Endometrial microvascular endothelial cells (primary cell): Measurements from ENCODE around the gene GRM8. TPM values are rescaled to one million over a fixed set of nuclear protein-coding genes. Genes with fewer than 3 reads are reported as not detected.

Source experiments
- in situ Hi-C: cut with HindIII; loops from 2 replicates; pipeline ENCODE4 v1.10.0; 2017; ENCODE audit warnings: low sequenced_read_pairs, low pct_unique_long_range_greater_than_20kb; ENCODE audit errors: inconsistent ontology term
- total RNA-seq: library from RNA; depleted of rRNA; stranded (reverse); fragments of >200 nt; gene quantifications from one replicate; pipeline ENCODE4 v1.2.3, GENCODE V29; 2015; ENCODE audit errors: inconsistent ontology term

Gene GRM8
- total RNA-seq, 1 donor from 2014 or later = not detected

DNA sequence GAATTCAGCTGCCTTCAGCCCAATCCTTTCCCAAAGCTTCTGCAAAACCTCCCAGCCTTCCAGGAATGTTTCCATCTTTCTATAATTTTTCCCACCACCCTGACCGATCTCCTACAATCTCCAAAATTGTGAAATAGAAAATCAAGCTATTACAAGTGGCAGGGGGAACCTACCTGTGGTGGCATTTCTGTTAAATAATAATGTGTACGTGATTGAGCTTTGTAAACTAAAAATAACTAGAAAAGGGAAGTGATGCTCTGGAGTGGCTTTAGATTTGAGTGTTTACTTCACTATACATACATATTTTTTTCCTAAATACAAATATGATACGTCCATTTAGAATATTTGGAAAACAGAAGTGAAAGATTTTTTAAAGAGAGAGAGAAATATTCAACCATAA is 593.6 kb downstream of the GRM8 start:
- in situ Hi-C loops = no loop called here

DNA sequence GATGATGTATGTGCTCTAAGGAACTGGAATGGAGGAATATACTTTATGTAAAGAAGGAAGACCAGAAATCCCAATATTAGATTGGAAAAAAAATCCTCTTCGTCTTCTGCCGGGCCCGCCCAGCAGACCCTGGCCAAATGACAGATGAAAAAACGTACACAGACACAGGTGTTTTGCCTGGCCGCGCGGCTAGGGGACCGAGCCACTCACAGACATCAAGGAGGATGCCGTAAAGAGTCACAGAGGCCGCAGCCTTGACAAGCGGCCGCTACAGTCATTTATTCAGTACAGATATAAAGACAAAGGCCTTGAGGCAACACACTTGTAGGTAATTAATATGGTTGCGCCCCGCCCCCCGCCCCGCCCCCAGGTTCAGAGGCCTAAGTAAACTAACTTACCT is 594.1 kb downstream of the GRM8 start:
- in situ Hi-C loops = no loop called here

DNA sequence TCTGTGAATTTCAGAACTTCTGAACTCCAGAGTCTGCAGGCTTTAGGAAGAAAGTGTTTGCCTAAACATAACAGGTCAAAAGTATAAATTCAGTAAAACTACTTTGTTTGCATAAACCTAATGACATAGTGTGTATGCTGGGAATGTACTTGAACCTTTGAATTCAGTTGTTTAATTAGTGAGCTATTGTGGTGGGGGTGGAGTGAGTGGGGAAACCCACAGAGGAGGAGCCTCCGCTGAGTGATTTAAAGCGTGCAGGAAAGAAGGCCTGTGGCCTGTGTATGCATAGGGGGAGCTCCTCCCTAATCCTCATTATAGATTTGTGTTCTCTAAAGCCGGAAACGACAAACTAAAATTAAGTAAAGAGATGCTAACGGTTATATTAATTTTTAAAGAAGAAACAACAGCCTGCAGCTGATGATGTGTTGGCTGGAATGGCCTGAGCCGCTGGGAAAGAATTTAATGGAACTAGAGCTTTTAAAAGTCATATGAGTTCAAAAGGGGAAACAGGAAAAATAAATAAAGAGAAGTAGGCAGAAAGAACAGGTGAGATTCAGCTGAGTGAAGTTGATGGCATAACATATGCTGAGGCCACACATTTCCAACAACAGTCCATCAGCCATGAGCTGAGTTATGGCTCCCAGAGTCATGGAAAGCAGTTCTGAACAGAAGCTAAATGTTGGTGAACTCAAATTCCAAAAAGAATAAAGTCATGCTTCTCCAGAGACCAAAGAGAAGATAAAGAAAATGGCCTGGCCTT is 595.0 kb downstream of the GRM8 start:
- in situ Hi-C loops = no loop called here

DNA sequence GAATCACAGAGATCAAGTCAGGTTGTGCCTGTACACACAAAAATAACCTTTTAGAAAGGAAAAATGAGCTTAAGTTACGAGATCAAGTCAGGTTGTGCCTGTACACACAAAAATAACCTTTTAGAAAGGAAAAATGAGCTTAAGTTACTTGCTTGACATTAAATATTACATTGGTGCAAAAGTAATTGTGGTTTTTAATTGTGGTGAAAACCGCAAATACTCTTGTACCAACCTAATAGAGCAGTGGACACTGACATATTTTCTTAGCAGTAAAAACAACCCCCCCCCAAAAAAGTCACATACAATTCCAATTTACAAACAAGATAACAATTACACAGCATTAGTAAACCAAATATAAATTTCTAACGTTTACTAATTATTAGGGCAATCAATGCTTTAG is 595.6 kb downstream of the GRM8 start:
- in situ Hi-C loops = no loop called here

DNA sequence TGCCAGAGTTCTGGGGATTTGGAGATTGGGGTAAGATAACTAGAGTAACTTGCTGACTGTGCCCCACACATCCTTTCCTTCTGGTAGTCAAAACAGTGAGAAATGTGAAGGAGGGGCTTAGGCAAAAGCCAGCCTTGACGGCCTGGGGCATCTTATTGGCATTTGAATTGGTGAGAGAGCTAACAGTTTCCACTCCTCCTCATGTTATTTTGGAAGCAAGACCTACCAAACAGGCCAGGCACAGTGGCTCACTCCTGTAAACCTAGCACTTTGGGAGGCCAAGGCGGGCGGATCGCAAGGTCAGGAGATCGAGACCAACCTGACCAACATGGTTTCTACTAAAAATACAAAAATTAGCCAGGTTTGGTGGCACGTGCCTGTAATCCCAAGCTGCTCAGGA is 596.6 kb downstream of the GRM8 start:
- in situ Hi-C loops = no loop called here

DNA sequence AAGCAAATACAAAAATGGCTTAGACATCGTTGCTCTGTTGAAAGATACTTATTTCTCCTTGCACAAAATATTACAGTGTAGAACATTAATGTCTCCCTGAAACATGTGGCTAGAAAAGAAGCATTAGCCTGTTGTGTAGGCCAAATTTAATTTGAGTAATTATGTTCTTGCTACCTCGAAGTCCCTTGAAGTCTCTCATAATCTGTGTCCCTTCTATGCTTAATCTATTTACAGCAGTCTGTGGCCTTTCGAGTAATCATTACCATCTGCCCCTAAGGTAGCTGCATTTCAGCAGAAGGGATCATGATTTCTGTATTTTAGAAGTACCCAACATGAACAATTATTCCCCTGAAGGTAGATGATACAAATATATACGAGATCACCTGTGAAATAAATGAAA is 615.2 kb downstream of the GRM8 start:
- in situ Hi-C loops = no loop called here

DNA sequence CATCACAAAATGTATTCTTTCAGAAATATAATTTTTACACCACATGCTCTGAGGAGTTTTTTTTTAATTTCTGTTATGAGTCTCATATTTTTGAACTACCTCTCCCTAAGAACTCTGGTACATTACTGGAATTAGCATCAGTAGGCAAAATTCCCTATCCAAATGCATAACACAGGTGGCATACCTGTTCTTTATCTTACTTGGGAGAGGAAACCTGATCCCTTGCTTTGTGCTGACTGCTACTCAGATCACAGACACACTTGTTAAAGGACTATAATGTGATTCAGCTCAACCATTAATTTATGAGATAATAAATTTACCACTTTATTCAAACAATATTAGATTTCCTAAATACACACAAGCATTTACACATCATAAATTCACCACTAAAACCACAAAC is 617.2 kb downstream of the GRM8 start:
- in situ Hi-C loops = no loop called here

DNA sequence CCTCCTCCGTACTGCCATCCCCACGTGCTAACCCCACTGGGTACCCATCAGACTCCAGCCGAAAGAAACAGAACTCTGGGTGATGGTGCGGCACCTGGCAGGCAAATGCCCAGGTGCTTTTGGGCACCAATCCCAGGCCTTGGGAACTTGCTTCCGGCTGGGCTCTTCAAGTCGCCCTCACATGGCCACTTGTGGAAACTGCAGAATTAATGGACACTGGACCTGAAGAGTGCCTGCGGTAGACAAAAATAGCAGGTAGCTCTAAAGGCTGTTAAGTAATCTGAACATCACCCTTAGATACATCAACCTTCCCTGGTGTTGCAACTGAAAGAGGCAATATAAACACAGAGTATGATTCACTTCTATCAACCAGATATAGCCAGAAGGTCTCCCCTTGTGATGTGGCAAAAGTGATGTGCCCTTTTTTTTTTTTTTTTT is 644.4 kb downstream of the GRM8 start:
- in situ Hi-C loops = no loop called here

DNA sequence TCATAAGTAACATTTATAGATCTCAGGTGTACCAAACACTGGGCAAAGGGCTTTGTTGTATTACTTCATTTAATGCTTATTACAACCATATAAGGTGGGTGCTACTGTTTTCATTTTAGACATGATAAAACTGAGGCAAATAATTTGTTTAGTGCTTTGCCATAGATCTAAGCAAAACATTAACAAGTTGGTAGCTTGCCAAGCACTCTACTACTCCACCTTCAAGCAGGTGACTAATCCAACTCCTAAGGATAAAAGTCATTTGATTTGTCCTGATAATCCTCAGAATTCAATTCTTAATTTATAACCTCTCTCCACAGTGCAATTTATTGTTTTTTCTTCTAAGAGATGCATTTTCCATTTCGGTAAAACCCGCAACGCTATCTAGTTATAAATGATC is 646.4 kb downstream of the GRM8 start:
- in situ Hi-C loops = no loop called here

DNA sequence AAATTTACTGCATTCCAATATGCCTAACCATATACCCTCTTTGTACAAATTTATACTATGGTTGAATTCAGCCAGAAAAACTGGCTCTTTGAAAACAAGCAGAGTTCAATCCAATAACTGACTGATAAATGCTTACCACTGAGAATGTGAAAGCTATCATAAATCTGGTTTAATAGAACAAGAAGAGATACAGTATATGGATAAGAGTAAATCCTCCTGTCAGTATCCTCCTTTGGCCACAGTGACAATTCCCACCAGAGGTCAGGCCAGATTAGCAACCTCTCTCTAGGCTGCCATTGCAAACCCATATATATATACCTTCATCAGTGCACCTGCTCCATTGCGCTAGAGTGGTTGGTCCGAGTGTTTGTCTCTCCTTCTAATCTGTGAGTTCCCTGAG is 647.2 kb downstream of the GRM8 start:
- in situ Hi-C loops = no loop called here

DNA sequence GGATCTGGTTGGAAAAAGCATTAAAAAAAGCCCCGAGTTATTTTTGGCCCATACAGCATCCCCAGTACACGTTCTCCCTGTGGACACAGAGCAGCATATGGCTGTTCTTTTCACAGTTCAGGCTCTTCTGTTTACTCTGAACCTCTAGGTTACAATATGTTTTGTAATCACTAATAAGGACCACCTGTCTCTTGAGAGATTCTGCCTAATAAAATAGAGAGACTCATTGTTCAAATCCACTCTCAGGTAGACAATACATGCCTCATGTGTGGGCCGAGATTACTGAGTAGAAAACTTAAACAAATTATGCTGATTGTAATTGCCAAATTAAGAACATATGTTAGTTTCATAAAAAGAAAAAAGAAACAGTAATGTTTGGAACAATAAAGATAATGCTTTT is 647.7 kb downstream of the GRM8 start:
- in situ Hi-C loops = no loop called here

DNA sequence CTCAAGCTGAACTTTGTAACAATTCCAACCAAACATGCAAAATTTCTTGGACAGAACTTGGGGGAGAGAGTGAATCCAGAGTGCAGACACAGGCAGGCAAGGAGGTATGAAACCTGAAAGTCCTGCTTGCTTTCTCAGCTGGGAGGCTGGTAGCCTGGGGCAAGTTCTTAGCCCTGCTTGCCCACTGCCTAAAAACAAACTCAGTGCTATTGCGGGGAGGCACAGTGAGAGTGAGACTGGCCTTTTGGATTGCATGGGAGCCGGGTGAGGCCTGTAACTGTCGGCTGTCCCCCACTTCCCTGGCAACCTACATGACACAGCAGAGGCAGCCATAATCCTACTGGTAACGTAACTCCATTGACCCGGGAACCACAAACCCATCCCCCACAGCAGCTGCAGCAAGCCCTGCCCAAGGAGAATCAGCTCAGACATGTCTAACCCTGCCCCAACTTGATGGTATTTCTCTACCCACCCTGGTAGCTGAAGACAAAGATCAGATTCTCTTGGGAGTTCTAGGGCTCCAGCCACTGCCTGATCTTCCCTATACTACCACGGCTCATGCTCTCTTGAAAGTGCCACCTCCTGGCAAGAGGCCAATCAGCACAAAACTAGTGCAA is 663.6 kb downstream of the GRM8 start:
- in situ Hi-C loops = no loop called here

DNA sequence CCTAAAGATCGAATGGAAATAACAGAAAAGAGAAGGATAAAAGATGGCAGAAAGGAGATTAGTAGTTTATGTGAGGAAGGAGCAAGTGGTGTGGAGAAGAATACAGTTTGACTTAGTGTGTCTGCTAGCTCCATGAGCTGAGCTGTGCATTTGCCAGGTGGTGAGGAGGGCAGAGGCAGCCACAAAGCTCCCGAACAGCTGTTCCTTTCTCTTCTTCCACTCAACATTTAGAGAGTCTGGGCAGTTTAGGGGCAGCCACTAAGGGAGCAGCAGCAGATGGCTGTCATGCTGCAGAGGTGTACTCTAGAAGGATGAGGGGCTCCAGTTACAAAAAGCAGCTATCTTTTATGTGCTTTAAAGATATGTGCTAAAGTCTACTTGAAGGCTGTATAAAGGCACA is 674.4 kb downstream of the GRM8 start:
- in situ Hi-C loops = no loop called here

DNA sequence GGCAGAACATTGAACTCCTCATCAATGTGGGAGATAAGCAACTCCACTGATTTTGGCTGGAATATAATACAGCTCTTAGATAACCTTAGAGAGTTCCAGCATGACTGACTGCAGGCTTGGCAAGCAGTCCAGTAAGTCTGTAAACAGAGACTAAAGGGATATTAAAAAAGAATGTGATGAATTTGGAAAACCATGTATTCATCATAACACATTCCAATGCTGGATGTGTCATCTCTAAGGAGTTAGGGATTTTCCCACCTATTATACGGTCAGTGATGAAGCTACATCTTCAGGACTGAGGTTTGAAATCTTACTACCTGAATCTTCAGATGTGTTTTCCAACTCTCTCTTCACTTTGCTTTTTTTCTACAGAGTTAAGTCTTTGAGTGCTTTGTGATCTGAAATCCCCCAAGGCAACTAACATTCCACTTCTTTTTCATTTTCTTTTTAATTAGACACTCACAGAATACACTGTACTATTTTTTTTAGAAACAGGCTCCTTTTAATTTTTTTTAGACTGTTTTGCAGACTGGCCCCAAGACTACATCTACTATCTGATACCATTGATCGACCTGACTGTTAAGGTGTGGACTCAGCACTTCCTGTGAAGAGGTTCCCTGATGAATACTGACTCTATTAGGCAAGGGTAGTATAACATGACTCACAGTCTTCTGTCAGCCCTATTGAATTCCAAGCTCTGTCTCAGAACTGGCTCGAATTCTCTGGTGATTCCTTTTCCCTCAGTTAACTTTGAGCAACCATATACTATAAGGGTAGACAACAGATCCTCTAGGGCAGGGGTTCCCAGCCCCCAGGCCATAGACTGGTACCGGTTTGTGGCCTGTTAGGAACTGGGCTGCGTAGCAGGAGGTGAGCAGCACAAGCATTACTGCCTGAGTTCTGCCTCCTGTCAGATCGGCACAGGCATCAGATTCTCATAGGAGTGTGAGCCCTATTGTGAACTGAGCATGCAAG is 678.2 kb downstream of the GRM8 start:
- in situ Hi-C loops = no loop called here

DNA sequence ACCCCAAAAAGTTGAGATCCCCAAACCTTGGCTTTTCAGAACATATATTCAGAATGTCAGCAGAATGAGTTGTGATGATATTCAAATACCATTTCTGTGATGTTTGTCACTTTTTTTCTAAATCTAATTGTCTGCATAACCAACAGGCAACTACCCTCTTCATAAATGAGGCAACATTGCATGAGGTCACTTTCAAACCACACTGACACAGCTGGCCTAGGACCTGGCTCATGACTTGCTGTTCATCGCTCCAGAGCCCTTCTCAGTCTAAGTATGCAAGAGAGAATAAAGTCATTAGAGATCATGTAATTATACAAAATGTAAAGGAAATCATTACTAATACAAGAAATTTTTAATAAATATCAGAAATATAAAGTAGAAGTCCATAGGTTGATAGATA is 681.9 kb downstream of the GRM8 start:
- in situ Hi-C loops = no loop called here

DNA sequence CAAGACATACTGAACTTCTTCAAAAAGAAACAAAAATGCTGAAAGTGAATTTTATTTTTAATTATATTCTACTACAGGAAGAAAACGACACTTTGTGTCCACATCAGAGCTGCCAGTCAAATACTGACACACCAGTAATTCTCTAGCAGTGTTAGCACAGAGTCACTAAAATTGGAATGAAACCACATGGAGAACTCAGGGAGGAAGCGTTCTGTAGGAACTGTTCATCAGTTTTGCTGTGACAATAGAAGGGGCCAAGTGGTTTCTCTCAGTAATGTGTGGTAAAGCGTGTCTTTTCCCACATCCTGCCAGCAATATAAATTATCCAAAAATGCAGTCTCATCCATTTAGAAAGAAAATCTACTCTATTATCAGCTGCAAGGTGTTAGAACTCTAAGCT is 683.3 kb downstream of the GRM8 start:
- in situ Hi-C loops = no loop called here

DNA sequence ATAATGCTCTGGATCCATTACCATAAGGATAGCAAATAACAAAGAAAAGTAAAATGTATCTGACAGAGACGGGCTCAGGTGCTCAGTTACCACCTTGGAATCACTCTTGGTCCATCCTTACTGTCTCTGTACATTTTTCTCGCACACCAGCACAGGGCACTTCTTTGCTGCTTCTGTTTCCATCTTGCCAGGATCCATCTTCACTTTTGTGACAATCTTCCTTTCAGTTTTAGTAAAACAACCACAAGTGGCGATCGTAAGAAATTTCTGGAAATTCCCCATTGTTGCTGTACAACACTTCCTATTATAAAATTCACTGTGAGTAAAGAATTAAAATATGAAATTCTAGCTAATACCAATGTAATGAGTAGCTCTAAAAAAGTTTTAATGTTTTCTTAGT is 695.5 kb downstream of the GRM8 start:
- in situ Hi-C loops = no loop called here

DNA sequence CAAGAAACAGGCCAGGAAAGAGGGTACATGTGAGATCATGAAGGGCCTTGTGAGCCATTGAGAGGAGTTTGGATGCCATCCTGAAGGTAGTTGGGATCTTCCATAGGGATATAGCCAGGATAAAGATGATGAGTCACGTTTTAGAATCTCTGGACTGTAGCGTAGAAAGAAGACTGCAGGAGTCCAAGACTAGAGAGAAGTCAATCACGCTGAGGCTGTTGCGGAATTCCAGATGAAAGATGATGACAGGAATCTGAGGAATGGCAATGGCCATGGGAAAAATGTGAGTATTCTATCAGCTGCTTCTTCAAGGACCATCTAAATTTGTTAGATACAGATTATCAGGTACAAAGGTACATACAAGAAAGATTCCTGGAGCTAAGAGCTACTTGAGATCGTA is 711.3 kb downstream of the GRM8 start:
- in situ Hi-C loops = no loop called here

DNA sequence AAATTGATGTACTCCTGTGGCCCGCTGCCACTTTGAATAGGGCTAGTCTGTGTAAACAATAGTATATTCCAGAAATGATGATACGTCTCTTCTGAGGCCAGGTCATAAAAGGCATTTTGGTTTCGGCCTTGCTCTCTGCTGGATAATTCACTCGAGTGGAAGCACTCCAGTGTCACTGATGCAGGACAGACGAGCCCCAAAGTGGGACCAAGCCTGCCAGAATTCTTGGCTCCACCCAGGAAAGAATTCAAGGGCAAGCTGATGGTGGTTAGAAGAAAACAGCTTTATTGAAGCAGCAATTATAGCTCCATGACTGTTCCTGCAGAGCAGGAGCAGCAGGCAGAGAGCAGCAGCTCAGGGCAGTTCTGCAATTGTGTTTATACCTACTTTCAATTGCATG is 717.6 kb downstream of the GRM8 start:
- in situ Hi-C loops = no loop called here

DNA sequence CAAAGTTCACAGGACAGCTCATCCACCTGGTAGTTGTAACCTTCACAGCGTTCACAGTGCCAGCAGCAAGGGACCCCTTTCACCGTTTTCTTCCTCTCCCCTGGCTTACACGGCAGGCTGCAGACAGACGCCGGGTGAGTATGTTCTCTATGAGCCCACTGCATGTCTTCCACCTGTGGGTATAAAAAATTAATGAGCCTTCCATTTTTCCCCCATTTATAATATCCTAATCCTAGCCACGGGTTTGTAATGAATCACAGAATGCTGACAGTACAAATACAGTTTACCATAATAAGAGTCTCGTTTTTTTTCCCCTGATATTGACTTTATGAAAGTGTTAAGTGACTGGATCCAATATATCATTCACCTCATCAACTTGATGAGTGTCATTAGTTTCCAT is 719.0 kb downstream of the GRM8 start:
- in situ Hi-C loops = no loop called here
